Natural killer cell (primary cell): Measurements from ENCODE around the gene ALG14. TPM values are rescaled to one million over a fixed set of nuclear protein-coding genes. Genes with fewer than 3 reads are reported as not detected.

Source experiments
- ATAC-seq, 3 donors: fragments of 150-1000 bp in 2 of 3; fragments of 200-7000 bp in 1 of 3; cut with Tn5 transposase; 1 replicate in 1 of 3; 2 replicates in 2 of 3; pipeline ENCODE4 v1.10.0; 2021; ENCODE audit warnings: mild to moderate bottlenecking in 2 of 3, moderate library complexity in 2 of 3
- DNase-seq, 2 donors: peaks; one replicate each; pipeline versions ENCODE4 v3.0.0 to v3.0.0-alpha.2; 2013 to 2021; ENCODE audit warnings: mixed read lengths in 1 of 2
- H3K27ac ChIP-seq: one replicate; pipeline ENCODE4 v1.5.1; 2013; ENCODE audit warnings: mild to moderate bottlenecking, low read length
- H3K27me3 ChIP-seq: one replicate; pipeline ENCODE4 v1.6.1; 2013; ENCODE audit warnings: low read length; ENCODE audit not compliant: control insufficient read depth, insufficient read depth
- H3K36me3 ChIP-seq: one replicate; pipeline ENCODE4 v1.6.1; 2013; ENCODE audit warnings: low read length; ENCODE audit not compliant: control insufficient read depth, insufficient read depth
- H3K4me1 ChIP-seq: one replicate; pipeline ENCODE4 v1.6.1; 2013; ENCODE audit warnings: low read length; ENCODE audit not compliant: control insufficient read depth, insufficient read depth
- H3K4me3 ChIP-seq: one replicate; pipeline ENCODE4 v1.5.1; 2013; ENCODE audit warnings: low read length
- H3K9me3 ChIP-seq: one replicate; pipeline ENCODE4 v1.6.1; 2013; ENCODE audit warnings: low read length; ENCODE audit not compliant: control insufficient read depth, insufficient read depth
- H3K27ac Mint-ChIP-seq, 2 donors: one replicate each; pipeline ENCODE4 v1.8.0; 2022; ENCODE audit warnings: mild to moderate bottlenecking in 2 of 2, mixed read lengths in 2 of 2, moderate library complexity in 1 of 2
- H3K27me3 Mint-ChIP-seq, 2 donors: one replicate each; pipeline ENCODE4 v1.8.0; 2022; ENCODE audit warnings: low read depth in 2 of 2, mixed read lengths in 2 of 2
- H3K36me3 Mint-ChIP-seq: one replicate; pipeline ENCODE4 v1.8.0; 2022; ENCODE audit warnings: mixed read lengths
- H3K4me1 Mint-ChIP-seq, 2 donors: one replicate each; pipeline ENCODE4 v1.8.0; 2022; ENCODE audit warnings: mixed read lengths in 2 of 2
- H3K4me3 Mint-ChIP-seq: one replicate; pipeline ENCODE4 v1.8.0; 2022; ENCODE audit warnings: mild to moderate bottlenecking, moderate library complexity, mixed read lengths
- H3K9me3 Mint-ChIP-seq, 2 donors: one replicate each; pipeline ENCODE4 v1.8.0; 2022; ENCODE audit warnings: mixed read lengths in 2 of 2
- WGBS: methylation state at CpG from one replicate; pipeline ENCODE4 v1.1.7; 2013; ENCODE audit warnings: missing lambda C conversion rate; ENCODE audit not compliant: insufficient coverage; 5-methylcytosine and 5-hydroxymethylcytosine counted together
- intact Hi-C: fragments of 100-400 bp; cut with micrococcal nuclease; formaldehyde crosslinking; loops from one replicate; pipeline ENCODE4 v1.14.2; 2022
- total RNA-seq, 4 donors: library from RNA; stranded (reverse); fragments of 120-200 nt in 1 of 4; gene quantifications; one replicate each; pipeline versions ENCODE4 v1.2.3 to v1.2.4, GENCODE V29; 2013 to 2022
- TF ChIP-seq, protein P1 (sequence below): fragments of 200-600 bp; IDR thresholded peaks from one replicate; pipeline ENCODE4 v1.8.0; 2022; ENCODE audit warnings: antibody characterized with exemption

ALG14 gene
- total RNA-seq, 3 donors from 2014 or later (not counting 1 experiment from before 2014, with no cell fraction given): 0.48 to 2.3 (median 1.1) TPM

DNA sequence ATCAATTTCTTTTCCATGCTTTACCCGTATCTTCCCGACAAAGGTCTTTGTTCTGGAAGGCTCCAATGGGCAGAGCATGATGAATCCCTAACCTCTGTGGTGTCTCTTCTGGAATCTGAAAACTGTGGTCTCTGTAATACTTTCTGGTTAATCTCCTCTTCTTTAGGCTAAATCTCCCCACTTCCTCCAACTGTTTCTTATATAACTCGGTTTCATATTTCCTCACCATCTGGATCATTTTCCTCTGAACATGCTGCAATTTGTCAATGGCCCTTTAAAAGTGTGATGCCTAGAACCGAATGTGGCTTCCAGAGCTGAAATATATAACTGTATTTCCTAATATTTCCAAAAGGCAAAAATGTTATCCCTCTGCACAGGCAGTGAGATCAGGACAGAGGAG lies 66.1 kb downstream of the ALG14 start:
- no peaks in the 10 kb centered on the region for H3K27me3 ChIP-seq
- no peaks in the 10 kb centered on the region for H3K36me3 ChIP-seq
- no peak overlapping the region for H3K4me3 ChIP-seq
- TF ChIP-seq, protein P1, sequence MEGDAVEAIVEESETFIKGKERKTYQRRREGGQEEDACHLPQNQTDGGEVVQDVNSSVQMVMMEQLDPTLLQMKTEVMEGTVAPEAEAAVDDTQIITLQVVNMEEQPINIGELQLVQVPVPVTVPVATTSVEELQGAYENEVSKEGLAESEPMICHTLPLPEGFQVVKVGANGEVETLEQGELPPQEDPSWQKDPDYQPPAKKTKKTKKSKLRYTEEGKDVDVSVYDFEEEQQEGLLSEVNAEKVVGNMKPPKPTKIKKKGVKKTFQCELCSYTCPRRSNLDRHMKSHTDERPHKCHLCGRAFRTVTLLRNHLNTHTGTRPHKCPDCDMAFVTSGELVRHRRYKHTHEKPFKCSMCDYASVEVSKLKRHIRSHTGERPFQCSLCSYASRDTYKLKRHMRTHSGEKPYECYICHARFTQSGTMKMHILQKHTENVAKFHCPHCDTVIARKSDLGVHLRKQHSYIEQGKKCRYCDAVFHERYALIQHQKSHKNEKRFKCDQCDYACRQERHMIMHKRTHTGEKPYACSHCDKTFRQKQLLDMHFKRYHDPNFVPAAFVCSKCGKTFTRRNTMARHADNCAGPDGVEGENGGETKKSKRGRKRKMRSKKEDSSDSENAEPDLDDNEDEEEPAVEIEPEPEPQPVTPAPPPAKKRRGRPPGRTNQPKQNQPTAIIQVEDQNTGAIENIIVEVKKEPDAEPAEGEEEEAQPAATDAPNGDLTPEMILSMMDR: no peak
- no peak for DNase-seq
- H3K27ac ChIP-seq: no peak overlapping the region
- ATAC-seq: no peak
- Mint-ChIP-seq H3K36me3 (no peaks in the 10 kb centered on the region), H3K27me3 (no peaks in the 10 kb centered on the region), H3K27ac (no peak overlapping the region), H3K4me3 (no peak overlapping the region), H3K4me1 (no peaks in the 10 kb centered on the region), H3K9me3 (no peaks in the 10 kb centered on the region)
- no peaks in the 10 kb centered on the region for H3K9me3 ChIP-seq
- no peaks in the 10 kb centered on the region for H3K4me1 ChIP-seq
- intact Hi-C loops: no loop called here
- whole genome bisulfite sequencing: 60% methylated on average over 4 of the region's 4 CpGs

DNA sequence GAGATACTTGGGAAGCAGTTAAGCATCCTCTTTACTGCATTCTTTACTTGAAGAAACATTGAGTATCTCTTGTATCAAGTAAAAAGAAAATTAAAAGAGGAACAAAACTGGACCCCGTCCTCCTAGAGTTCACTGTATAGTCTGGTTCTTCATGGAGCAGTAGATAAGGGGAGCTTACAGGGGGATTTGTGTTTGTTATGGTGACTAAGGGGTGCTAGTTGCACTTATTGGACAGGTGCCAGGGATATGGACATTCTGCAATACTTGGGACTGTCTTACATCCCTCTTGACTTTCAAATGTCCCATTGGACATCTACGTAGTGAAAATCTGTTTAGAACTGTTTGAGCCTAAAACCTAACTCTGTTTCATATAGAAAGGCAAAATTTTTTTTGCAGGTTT lies 67.2 kb downstream of the ALG14 start:
- 75% methylated on average over 1 of the region's 2 CpGs for whole genome bisulfite sequencing
- H3K4me3 Mint-ChIP-seq: no peak overlapping the region
- H3K4me1 Mint-ChIP-seq: no peaks in the 10 kb centered on the region

DNA sequence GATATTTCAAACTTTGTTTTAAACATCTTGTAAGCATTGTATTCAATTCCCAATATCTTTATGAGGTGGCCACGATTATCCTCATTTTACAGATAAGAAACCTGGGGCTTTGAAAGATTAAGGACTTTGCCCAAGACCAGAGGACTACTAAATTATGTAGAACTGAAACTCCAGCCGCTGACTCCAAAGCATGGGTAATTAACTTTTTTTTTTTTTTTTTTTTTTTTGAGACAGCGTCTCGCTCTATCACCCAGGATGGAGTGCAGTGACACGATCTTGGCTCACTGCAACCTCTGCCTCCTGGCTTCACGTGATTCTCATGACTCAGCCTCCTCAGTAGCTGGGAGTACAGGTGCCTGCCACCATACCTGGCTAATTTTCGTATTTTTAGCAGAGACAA lies 68.7 kb downstream of the ALG14 start:
- Histone ChIP-seq H3K4me3 (no peak overlapping the region), H3K27ac (no peak overlapping the region), H3K27me3 (no peaks in the 10 kb centered on the region), H3K4me1 (no peaks in the 10 kb centered on the region), H3K36me3 (no peaks in the 10 kb centered on the region), H3K9me3 (no peaks in the 10 kb centered on the region)
- no peaks in the 10 kb centered on the region for H3K27me3 Mint-ChIP-seq
- no peaks in the 10 kb centered on the region for H3K9me3 Mint-ChIP-seq
- 89% methylated on average over 7 of the region's 7 CpGs for WGBS
- DNase-seq (no peak), ATAC-seq (no peak)
- no peak overlapping the region for H3K27ac Mint-ChIP-seq
- no peaks in the 10 kb centered on the region for H3K36me3 Mint-ChIP-seq
- H3K4me3 Mint-ChIP-seq: no peak overlapping the region
- intact Hi-C loops: no loop called here
- no peaks in the 10 kb centered on the region for H3K4me1 Mint-ChIP-seq
- TF ChIP-seq, protein P1: no peak

More for the DNA sequence above, 67.2 kb downstream of the ALG14 start:
- TF ChIP-seq, protein P1: no peak
- no peak overlapping the region for H3K27ac ChIP-seq
- Mint-ChIP-seq H3K27me3 (no peaks in the 10 kb centered on the region), H3K36me3 (no peaks in the 10 kb centered on the region), H3K9me3 (no peaks in the 10 kb centered on the region), H3K27ac (no peak overlapping the region)
- no peaks in the 10 kb centered on the region for H3K27me3 ChIP-seq
- intact Hi-C loops: no loop called here
- H3K4me3 ChIP-seq: no peak overlapping the region
- H3K9me3 ChIP-seq: no peaks in the 10 kb centered on the region
- no peaks in the 10 kb centered on the region for H3K4me1 ChIP-seq
- DNase-seq (no peak), ATAC-seq (no peak)
- no peaks in the 10 kb centered on the region for H3K36me3 ChIP-seq

DNA sequence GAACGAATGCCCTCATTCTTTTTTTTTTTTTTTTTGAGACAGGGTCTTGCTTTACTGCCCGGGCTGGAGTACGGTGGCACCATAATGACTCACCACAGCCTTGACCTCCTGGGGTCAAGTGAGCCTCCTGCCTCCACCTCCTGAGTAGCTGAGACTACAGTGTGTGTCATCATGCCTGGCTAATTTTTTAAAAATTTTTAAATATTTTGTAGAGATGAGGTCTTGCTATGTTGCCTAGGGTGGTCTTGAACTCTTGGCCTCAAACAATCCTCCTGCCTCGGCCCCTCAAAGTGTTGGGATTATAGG lies 69.4 kb downstream of the ALG14 start:
- TF ChIP-seq, protein P1: no peak

More for the DNA sequence above, 69.4 kb downstream of the ALG14 start:
- Mint-ChIP-seq H3K4me1 (no peaks in the 10 kb centered on the region), H3K27me3 (no peaks in the 10 kb centered on the region), H3K27ac (no peak overlapping the region), H3K9me3 (no peaks in the 10 kb centered on the region), H3K4me3 (no peak overlapping the region), H3K36me3 (no peaks in the 10 kb centered on the region)
- no peaks in the 10 kb centered on the region for H3K4me1 ChIP-seq
- ATAC-seq (no peak), DNase-seq (no peak)
- H3K27ac ChIP-seq: no peak overlapping the region
- H3K4me3 ChIP-seq: no peak overlapping the region
- no peaks in the 10 kb centered on the region for H3K9me3 ChIP-seq
- no peaks in the 10 kb centered on the region for H3K27me3 ChIP-seq
- intact Hi-C loops: no loop called here
- H3K36me3 ChIP-seq: no peaks in the 10 kb centered on the region
- 93% methylated on average over 4 of the region's 4 CpGs for WGBS
